Suprapubic skin (tissue), 4 donors: ENCODE data around the gene STUM.

Source experiments
- CTCF ChIP-seq, 2 donors: fragments of 200-600 bp in 1 of 2; fragments of 450-650 bp in 1 of 2; sonication (generic) in 1 of 2; IDR thresholded peaks; one replicate each; pipeline ENCODE4 v1.5.1; 2016 to 2019; ENCODE audit warnings: antibody characterized with exemption in 2 of 2, mild to moderate bottlenecking in 1 of 2, moderate library complexity in 1 of 2
- EP300 ChIP-seq: sonication (generic); formaldehyde crosslinking; IDR thresholded peaks from one replicate; pipeline ENCODE4 v1.6.1; 2017; ENCODE audit warnings: antibody characterized with exemption
- POLR2A ChIP-seq, 2 donors: fragments of 450-650 bp; IDR thresholded peaks; one replicate each; pipeline ENCODE4 v1.6.1; 2017; ENCODE audit warnings: antibody characterized with exemption in 2 of 2, mild to moderate bottlenecking in 2 of 2, moderate library complexity in 2 of 2
- POLR2AphosphoS5 ChIP-seq, 3 donors: sonication (generic); formaldehyde crosslinking; IDR thresholded peaks; one replicate each; pipeline ENCODE4 v1.6.1; 2017; ENCODE audit warnings: antibody characterized with exemption in 3 of 3

GRCh38 chr1:226530591-226530990 lies 18.0 kb upstream of the STUM start:
- no peak for TF ChIP-seq CTCF (IDR thresholded peaks at IDR 0.05)
- TF ChIP-seq POLR2AphosphoS5 (IDR thresholded peaks at IDR 0.05): no peak
- TF ChIP-seq POLR2A (IDR thresholded peaks at IDR 0.05): no peak
- TF ChIP-seq EP300: no peak
